Effector CD8-positive, alpha-beta T cell (primary cell): ENCODE measurements around the gene OR52D1.

Experiments
- DNase-seq: peaks from one replicate; lab custom pipeline; 2025; lab: John Stamatoyannopoulos, UW
- total RNA-seq, 4 experiments: gene quantifications; one replicate each; lab custom pipeline; 2026; lab: John Stamatoyannopoulos, UW

OR52D1 gene
- total RNA-seq: 0 reads per million in 4 experiments

- DNase-seq: no peak
Observed at GRCh38 chr11:5488385-5488784, at the start of gene OR52D1. Gene OR52D1, plus strand, starts transcription at chr11:5488685. Its CDS starts 22 bp downstream, at chr11:5488707.

GRCh38 chr11:5441414-5441813 is 47.1 kb upstream of the OR52D1 start, which contains the start of gene OR51I1:
Gene OR51I1, minus strand, starts transcription at chr11:5441514. Its CDS starts 0 bp downstream, at chr11:5441514.
- DNase-seq: no peak

GRCh38 chr11:5443835-5444393 is 44.6 kb upstream of the OR52D1 start:
- no peak for DNase-seq

GRCh38 chr11:5449023-5449422 is 39.5 kb upstream of the OR52D1 start, which contains the start of gene OR51I2:
Gene OR51I2, plus strand, starts transcription at chr11:5449323. Its CDS starts 4,166 bp downstream, at chr11:5453489.
- DNase-seq: no peak

- DNase-seq: no peak
Observed at GRCh38 chr11:5449432-5449831, 39.1 kb upstream of the OR52D1 start.

- no peak for DNase-seq
Observed at GRCh38 chr11:5460983-5461621, 27.4 kb upstream of the OR52D1 start.

GRCh38 chr11:5467527-5467926 is 21.0 kb upstream of the OR52D1 start:
- DNase-seq: no peak

GRCh38 chr11:5473921-5474320 is 14.6 kb upstream of the OR52D1 start:
- no peak for DNase-seq

GRCh38 chr11:5476186-5476819 is 12.2 kb upstream of the OR52D1 start:
- peak; percentile 15 for DNase-seq

- DNase-seq: no peak
Observed at GRCh38 chr11:5486003-5486402, 2.5 kb upstream of the OR52D1 start.

GRCh38 chr11:5486421-5486820 is 2.1 kb upstream of the OR52D1 start:
- DNase-seq: no peak

- no peak for DNase-seq
Observed at GRCh38 chr11:5488798-5489399, 414 bp downstream of the OR52D1 start.

- no peak for DNase-seq
Observed at GRCh38 chr11:5489576-5490357, 1.3 kb downstream of the OR52D1 start.

- DNase-seq: no peak
Observed at GRCh38 chr11:5499671-5500070, 11.2 kb downstream of the OR52D1 start.

GRCh38 chr11:5500393-5500801 is 11.9 kb downstream of the OR52D1 start:
- no peak for DNase-seq

- no peak for DNase-seq
Observed at GRCh38 chr11:5504403-5504921, 16.0 kb downstream of the OR52D1 start.

- no peak for DNase-seq
Observed at GRCh38 chr11:5505363-5506048, 17.0 kb downstream of the OR52D1 start.

GRCh38 chr11:5507177-5507932 is 18.9 kb downstream of the OR52D1 start:
- no peak for DNase-seq

GRCh38 chr11:5507933-5508305 is 19.4 kb downstream of the OR52D1 start:
- DNase-seq: no peak

GRCh38 chr11:5508605-5509004 is 20.1 kb downstream of the OR52D1 start:
- no peak for DNase-seq
